Bronchial epithelial cell (primary cell): ENCODE measurements around the gene DPYSL4. TPM values are rescaled to one million over a fixed set of nuclear protein-coding genes. Genes with fewer than 3 reads are reported as not detected.

ENCODE experiments used
- DNase-seq: peaks from one replicate; pipeline ENCODE4 v3.0.0-alpha.2; 2010; ENCODE audit warnings: low read depth
- FAIRE-seq: peaks from 2 replicates; lab custom pipeline; 2011; peaks lifted over from hg19 to GRCh38; lab: Jason Lieb, UNC
- H3K27me3 ChIP-seq: 2 replicates; pipeline ENCODE4 v1.5.1; 2011; ENCODE audit warnings: low read length; ENCODE audit not compliant: control insufficient read depth, insufficient read depth
- H3K36me3 ChIP-seq: 2 replicates; pipeline ENCODE4 v1.5.1; 2011; ENCODE audit warnings: low read length; ENCODE audit not compliant: control insufficient read depth, insufficient read depth
- H3K4me3 ChIP-seq: 2 replicates; pipeline ENCODE4 v1.5.1; 2011; ENCODE audit warnings: mild to moderate bottlenecking, low read depth, low read length, control low read depth
- CTCF ChIP-seq: IDR thresholded peaks from 2 replicates; pipeline ENCODE4 v1.5.1; 2011; ENCODE audit warnings: mild to moderate bottlenecking, moderate library complexity, low read length, control low read depth, inconsistent platforms; ENCODE audit not compliant: insufficient read depth, severe bottlenecking
- total RNA-seq: library from RNA; depleted of rRNA; stranded (reverse); fragments of >200 nt; gene quantifications from 2 replicates; pipeline ENCODE4 v1.2.1, GENCODE V29; 2014

The DPYSL4 gene
- total RNA-seq, 1 donor from 2014 or later = 0.26 TPM

GRCh38 chr10:132178672-132179545 is 7.8 kb upstream of the DPYSL4 start:
- TF ChIP-seq CTCF = no peak
- Histone ChIP-seq H3K36me3 (no peaks in the 10 kb centered on the region), H3K27me3 (peaks cover 3% of the 10 kb centered on the region), H3K4me3 (no peak overlapping the region)
- no peak for FAIRE-seq
- no peak for DNase-seq

DNA sequence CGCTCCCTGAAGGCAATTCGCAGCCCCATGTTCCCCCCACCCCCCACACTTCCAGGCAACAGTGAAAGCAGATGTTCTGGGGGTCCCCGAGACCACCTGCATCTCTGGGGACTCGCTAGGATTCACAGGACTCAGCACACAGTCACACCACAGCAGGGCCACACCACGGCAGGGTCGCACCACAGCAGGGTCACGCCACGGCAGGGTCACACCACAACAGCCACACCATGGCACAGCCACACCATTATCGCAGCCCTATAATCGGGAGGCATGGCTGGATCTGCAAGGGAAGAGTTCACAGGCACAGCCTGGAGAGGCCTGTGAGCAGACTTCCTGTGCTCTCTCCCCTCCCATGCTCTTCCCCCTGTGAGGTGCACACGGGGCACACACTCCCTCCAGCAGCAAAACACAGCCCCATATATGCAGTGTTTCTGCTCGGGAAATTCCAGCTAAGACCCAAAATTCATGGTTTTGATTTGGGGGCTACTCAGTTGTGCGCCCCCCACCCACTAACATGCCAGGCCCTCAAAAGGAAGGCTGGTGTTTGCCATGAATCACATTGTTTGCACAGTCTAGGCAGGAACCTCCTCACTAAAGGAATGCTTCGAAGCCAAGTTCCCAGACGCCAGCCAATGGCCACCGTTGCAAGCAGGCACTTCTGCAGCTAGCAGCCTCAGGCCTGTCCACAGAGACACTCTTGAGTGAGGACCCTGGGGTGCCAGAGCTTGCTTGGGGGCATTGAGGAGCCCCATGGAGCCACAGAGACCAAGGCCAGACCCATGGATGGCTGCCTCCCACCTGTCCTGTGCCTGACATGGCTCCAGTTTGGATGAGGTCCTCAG is 7.0 kb upstream of the DPYSL4 start:
- DNase-seq (no peak), FAIRE-seq (no peak)
- TF ChIP-seq CTCF = no peak
- Histone ChIP-seq H3K4me3 (no peak overlapping the region), H3K36me3 (no peaks in the 10 kb centered on the region), H3K27me3 (peaks cover 4% of the 10 kb centered on the region)

GRCh38 chr10:132180736-132181135 is 6.0 kb upstream of the DPYSL4 start:
- TF ChIP-seq CTCF = no peak
- peaks cover 9% of the 10 kb centered on the region for H3K27me3 ChIP-seq
- H3K4me3 ChIP-seq = no peak overlapping the region
- peak; percentile 94 for FAIRE-seq
- DNase-seq = no peak
- H3K36me3 ChIP-seq = no peaks in the 10 kb centered on the region

GRCh38 chr10:132181691-132182425 is 4.9 kb upstream of the DPYSL4 start:
- H3K27me3 ChIP-seq = peaks cover 10% of the 10 kb centered on the region
- FAIRE-seq = no peak
- H3K4me3 ChIP-seq = no peak overlapping the region
- no peaks in the 10 kb centered on the region for H3K36me3 ChIP-seq
- no peak for TF ChIP-seq CTCF
- DNase-seq = no peak

GRCh38 chr10:132182591-132182990 is 4.2 kb upstream of the DPYSL4 start:
- no peak for TF ChIP-seq CTCF
- DNase-seq = no peak
- Histone ChIP-seq H3K36me3 (no peaks in the 10 kb centered on the region), H3K4me3 (no peak overlapping the region), H3K27me3 (peaks cover 13% of the 10 kb centered on the region)
- FAIRE-seq = no peak
